ENCODE results near the gene SYNCRIP. TPM values are rescaled to one million over a fixed set of nuclear protein-coding genes. Genes with fewer than 3 reads are reported as not detected.

Gene SYNCRIP
- total RNA-seq, 1 experiment from 2014 or later: 145 TPM

Other genes with a start within 250 kb of the SYNCRIP start
- gene NT5E, start 192.8 kb downstream of the SYNCRIP start, total RNA-seq (2022): 1.0 and 1.5 TPM in 2 replicates
- 85.0 and 87.5 TPM in 2 replicates for gene SNX14, start 49.0 kb downstream of the SYNCRIP start, total RNA-seq (2022)